SH-SY5Y (cell line): ENCODE measurements around the gene ZBTB17.

Experiments used
- GATA2 ChIP-seq: IDR thresholded peaks from 2 replicates; pipeline ENCODE4 v1.6.1; 2011; ENCODE audit warnings: mild to moderate bottlenecking, low read depth, low read length
- GATA3 ChIP-seq: IDR thresholded peaks from 2 replicates; pipeline ENCODE4 v1.6.1; 2011; ENCODE audit warnings: low read depth, mild to moderate bottlenecking, low read length, moderate library complexity

Gene ZBTB17

GRCh38 chr1:15952317-15953258 is 23.3 kb downstream of the ZBTB17 start:
- TF ChIP-seq GATA3, result no peak
- TF ChIP-seq GATA2, result no peak

- no peak for TF ChIP-seq GATA2
- no peak for TF ChIP-seq GATA3
These were observed 24.4 kb downstream of the ZBTB17 start for GRCh38 chr1:15951341-15952153.

GRCh38 chr1:15950763-15951295 is 25.1 kb downstream of the ZBTB17 start:
- 0 out of 2 replicates have a peak, but pooled peaks have one; percentile 7 for TF ChIP-seq GATA2
- no peak for TF ChIP-seq GATA3

GRCh38 chr1:15950302-15950701 is 25.6 kb downstream of the ZBTB17 start:
- TF ChIP-seq GATA2 (no peak), GATA3 (no peak)

- TF ChIP-seq GATA3 (no peak), GATA2 (no peak)
These were observed 26.3 kb downstream of the ZBTB17 start for GRCh38 chr1:15949453-15950245.

GRCh38 chr1:15948595-15949452 is 27.1 kb downstream of the ZBTB17 start:
- TF ChIP-seq GATA2, result no peak
- TF ChIP-seq GATA3, result no peak

GRCh38 chr1:15948091-15948591 is 27.8 kb downstream of the ZBTB17 start:
- TF ChIP-seq GATA2, result no peak
- no peak for TF ChIP-seq GATA3

- TF ChIP-seq GATA2, result no peak
- TF ChIP-seq GATA3, result no peak
These were observed 28.4 kb downstream of the ZBTB17 start for GRCh38 chr1:15947382-15948090.

GRCh38 chr1:15946571-15947381 is 29.1 kb downstream of the ZBTB17 start:
- TF ChIP-seq GATA3 (no peak), GATA2 (no peak)

- no peak for TF ChIP-seq GATA3
- no peak for TF ChIP-seq GATA2
These were observed 30.0 kb downstream of the ZBTB17 start for GRCh38 chr1:15945832-15946448.

- TF ChIP-seq GATA3 (no peak), GATA2 (no peak)
These were observed 30.7 kb downstream of the ZBTB17 start for GRCh38 chr1:15945011-15945831.
